OCI-LY1 (cell line): ENCODE data around the gene PTCH1.

ENCODE experiments used
- H2AFZ ChIP-seq: fragments of 200-600 bp; sonication (generic), shearing (Covaris generic); 2 replicates; pipeline ENCODE4 v1.6.0; 2014; ENCODE audit warnings: antibody characterized with exemption, mild to moderate bottlenecking, low read length
- H3F3A ChIP-seq: fragments of 200-600 bp; sonication (generic), shearing (Covaris generic); 2 replicates; pipeline ENCODE4 v1.6.0; 2014; ENCODE audit warnings: mild to moderate bottlenecking, antibody characterized with exemption, low read length, moderate library complexity; ENCODE audit not compliant: insufficient read depth
- H3K27ac ChIP-seq: fragments of 200-600 bp; sonication (generic); 2 replicates; pipeline ENCODE4 v1.5.1; 2014; ENCODE audit warnings: low read length, mixed run types, mild to moderate bottlenecking, low read depth; ENCODE audit not compliant: poor library complexity, severe bottlenecking
- H3K27me3 ChIP-seq: fragments of 200-600 bp; sonication (generic); 2 replicates; pipeline ENCODE4 v1.6.0; 2014; ENCODE audit warnings: antibody characterized with exemption, mild to moderate bottlenecking, low read length, moderate library complexity; ENCODE audit not compliant: insufficient read depth
- H3K36me3 ChIP-seq: fragments of 200-600 bp; sonication (generic); 2 replicates; pipeline ENCODE4 v1.6.1; 2014; ENCODE audit warnings: mild to moderate bottlenecking, antibody characterized with exemption, low read length, moderate library complexity, mixed read lengths; ENCODE audit not compliant: insufficient read depth
- H3K4me1 ChIP-seq: fragments of 200-600 bp; sonication (generic); 2 replicates; pipeline ENCODE4 v1.5.1; 2014; ENCODE audit warnings: mild to moderate bottlenecking, low read length, moderate library complexity; ENCODE audit not compliant: insufficient read depth, severe bottlenecking
- H3K4me2 ChIP-seq: fragments of 200-600 bp; sonication (generic), shearing (Covaris generic); 2 replicates; pipeline ENCODE4 v1.6.1; 2014; ENCODE audit warnings: low read length
- H3K4me3 ChIP-seq: fragments of 200-600 bp; sonication (generic); 2 replicates; pipeline ENCODE4 v1.5.1; 2014; ENCODE audit warnings: low read length, low read depth, mild to moderate bottlenecking, mixed read lengths; ENCODE audit not compliant: poor library complexity, severe bottlenecking
- H3K79me2 ChIP-seq: fragments of 200-600 bp; shearing (Covaris generic); 2 replicates; pipeline ENCODE4 v1.6.1; 2016; ENCODE audit warnings: mixed run types, low read length, mixed read lengths; ENCODE audit not compliant: insufficient read depth
- H3K9ac ChIP-seq: fragments of 200-600 bp; sonication (generic), shearing (Covaris generic); 2 replicates; pipeline ENCODE4 v1.6.1; 2014; ENCODE audit warnings: mild to moderate bottlenecking, low read length, mixed read lengths
- H3K9me2 ChIP-seq: fragments of 200-600 bp; sonication (generic), shearing (Covaris generic); 2 replicates; pipeline ENCODE4 v1.6.1; 2014; ENCODE audit warnings: low read depth, mild to moderate bottlenecking, low read length, mixed read lengths
- H3K9me3 ChIP-seq: fragments of 200-600 bp; shearing (Covaris generic); 2 replicates; pipeline ENCODE4 v1.6.1; 2014; ENCODE audit warnings: low read length, mixed read lengths
- H4K20me1 ChIP-seq: fragments of 200-600 bp; sonication (generic), shearing (Covaris generic); 2 replicates; pipeline ENCODE4 v1.6.0; 2016; ENCODE audit warnings: mild to moderate bottlenecking, low read length; ENCODE audit not compliant: insufficient read depth
- CTCF ChIP-seq: fragments of 200-600 bp; sonication (generic), shearing (Covaris generic); IDR thresholded peaks from 2 replicates; pipeline ENCODE4 v1.5.1; 2017; ENCODE audit warnings: mild to moderate bottlenecking, antibody characterized with exemption, low read length, moderate library complexity, mixed read lengths
- EZH2 ChIP-seq: fragments of 200-600 bp; sonication (generic), shearing (Covaris generic); IDR thresholded peaks from 2 replicates; pipeline ENCODE4 v1.8.0; 2017; ENCODE audit warnings: borderline replicate concordance, mixed run types, mild to moderate bottlenecking, antibody characterized with exemption, low read length, moderate library complexity, mixed read lengths

The PTCH1 gene

DNA sequence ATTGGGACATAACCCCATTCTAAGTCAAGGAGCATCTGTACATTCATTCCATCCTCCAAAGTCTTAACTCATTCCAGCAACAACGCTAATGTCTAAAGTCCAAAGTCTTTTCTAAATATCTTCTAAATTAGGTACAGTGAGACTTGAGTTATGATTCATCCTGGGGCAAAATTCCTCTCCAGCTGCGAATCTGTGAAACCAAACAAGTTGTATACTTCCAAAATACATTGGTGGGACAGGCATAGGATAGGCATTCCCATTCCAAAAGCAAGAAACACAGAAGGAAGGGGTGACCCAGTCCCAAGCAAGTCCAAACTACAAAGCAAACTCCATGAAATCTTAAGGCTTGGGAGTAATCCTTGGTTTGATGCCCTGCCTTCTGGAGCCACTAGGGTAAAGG lies 101.6 kb downstream of the PTCH1 start:
- Histone ChIP-seq H3K9ac (no peak overlapping the region), H3K9me3 (no peaks in the 10 kb centered on the region), H3K27me3 (no peaks in the 10 kb centered on the region), H3K79me2 (peaks cover 5% of the 10 kb centered on the region; the same call in 1 of the 2 replicates), H3F3A (no peaks in the 10 kb centered on the region), H3K4me2 (no peak overlapping the region), H3K27ac (no peak overlapping the region), H2AFZ (no peak overlapping the region), H4K20me1 (no peaks in the 10 kb centered on the region), H3K4me1 (no peaks in the 10 kb centered on the region), H3K36me3 (peaks cover 6% of the 10 kb centered on the region), H3K9me2 (no peaks in the 10 kb centered on the region), H3K4me3 (no peak overlapping the region)
- TF ChIP-seq CTCF (no peak), EZH2 (no peak)

GRCh38 chr9:95413793-95414192 lies 103.0 kb downstream of the PTCH1 start:
- H3K9me3 ChIP-seq = no peaks in the 10 kb centered on the region
- H3K9ac ChIP-seq = no peak overlapping the region
- no peaks in the 10 kb centered on the region for H3K27me3 ChIP-seq
- H3F3A ChIP-seq = no peaks in the 10 kb centered on the region
- H3K79me2 ChIP-seq = peaks cover 5% of the 10 kb centered on the region; the same call in 1 of the 2 replicates
- H4K20me1 ChIP-seq = no peaks in the 10 kb centered on the region
- TF ChIP-seq EZH2 (no peak), CTCF (no peak)
- peaks cover 2% of the 10 kb centered on the region; the same call in 1 of the 2 replicates for H3K36me3 ChIP-seq
- H3K4me1 ChIP-seq = no peaks in the 10 kb centered on the region
- H3K27ac ChIP-seq = no peak overlapping the region
- H2AFZ ChIP-seq = no peak overlapping the region
- no peak overlapping the region for H3K4me2 ChIP-seq
- H3K4me3 ChIP-seq = no peak overlapping the region
- no peaks in the 10 kb centered on the region for H3K9me2 ChIP-seq

GRCh38 chr9:95411054-95411892 lies 105.5 kb downstream of the PTCH1 start:
- Histone ChIP-seq H4K20me1 (no peaks in the 10 kb centered on the region), H3K9me3 (no peaks in the 10 kb centered on the region), H3K79me2 (no peaks in the 10 kb centered on the region), H3F3A (no peaks in the 10 kb centered on the region), H3K36me3 (no peaks in the 10 kb centered on the region), H3K4me1 (no peaks in the 10 kb centered on the region), H3K9me2 (no peaks in the 10 kb centered on the region), H3K27ac (no peak overlapping the region), H3K27me3 (no peaks in the 10 kb centered on the region), H3K4me3 (no peak overlapping the region), H2AFZ (no peak overlapping the region), H3K4me2 (no peak overlapping the region), H3K9ac (no peak overlapping the region)
- no peak for TF ChIP-seq EZH2
- TF ChIP-seq CTCF = no peak
